ENCODE results near the gene KLF6. TPM values are rescaled to one million over a fixed set of nuclear protein-coding genes. Genes with fewer than 3 reads are reported as not detected.

Gene KLF6
- total and polyA plus RNA-seq, 5 donors from 2014 or later = 630 to 1,887 (median 680) TPM

DNA sequence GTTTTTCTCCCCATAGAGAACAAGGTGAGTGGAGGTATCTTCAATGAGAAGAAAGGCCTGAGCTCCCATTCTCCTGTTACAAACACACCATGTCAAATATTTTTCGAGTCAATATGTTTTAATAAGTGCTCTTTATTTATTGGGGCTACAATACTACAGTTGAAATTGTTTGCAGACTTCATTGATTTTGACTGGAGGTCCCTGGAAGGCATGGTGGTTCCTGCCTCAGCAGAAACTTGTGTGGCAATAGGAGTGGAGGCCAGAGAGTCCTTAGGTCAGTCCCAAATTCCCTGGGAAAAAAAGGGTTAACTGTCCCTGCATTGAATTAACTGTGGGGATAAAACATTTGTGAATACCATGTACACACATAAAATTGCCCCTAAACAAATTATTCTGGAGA lies 22.7 kb downstream of the KLF6 start:
- no peak for ATAC-seq (ENCODE audit: low read depth in 2 of 2)
- peak overlapping the region in 2 of 4 donors; percentile 33 to 77 for H3K4me3 Mint-ChIP-seq

DNA sequence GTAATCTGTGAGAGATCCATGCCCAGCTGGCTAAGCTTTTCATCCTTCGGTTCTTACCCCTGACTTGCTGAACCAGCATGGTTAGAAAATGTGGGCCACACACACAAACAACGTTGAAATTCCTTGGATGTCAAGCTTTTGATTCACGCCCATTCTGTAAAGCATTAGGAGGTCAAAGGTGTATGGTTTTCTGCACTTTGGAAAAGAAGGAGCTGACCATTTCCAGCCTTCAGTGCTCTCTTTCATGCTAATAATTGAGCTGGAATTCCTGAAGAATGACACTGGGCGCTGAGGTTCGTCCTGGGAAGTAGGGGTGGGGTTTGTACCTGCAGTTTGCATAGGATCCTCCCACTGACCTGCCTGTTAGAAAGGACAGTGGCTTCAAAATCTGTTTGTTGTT lies 23.1 kb downstream of the KLF6 start:
- ATAC-seq (ENCODE audit: low read depth in 2 of 2) = no peak
- peak overlapping the region; percentile 22 for H3K4me3 ChIP-seq (ENCODE audit: low read depth, low read length)
- Mint-ChIP-seq H3K4me1 (peaks cover 49 to 91% (median 66%) of the 10 kb centered on the region in 4 donors), H3K9me3 (peaks cover 0 to 1% (median 0%) of the 10 kb centered on the region in 7 donors), H3K27me3 (no peaks in the 10 kb centered on the region), H3K4me3 (peak overlapping the region in 1 of 4 donors; percentile 83), H3K27ac (peak overlapping the region in 2 of 3 donors; percentile 14 to 94), H3K36me3 (no peaks in the 10 kb centered on the region)
- peak overlapping the region; percentile 9 for H3K27ac ChIP-seq (ENCODE audit: insufficient read depth, low read length, poor library complexity, severe bottlenecking)
- peaks cover 84% of the 10 kb centered on the region for H3K4me1 ChIP-seq (ENCODE audit: control insufficient read depth, insufficient read depth, low read length, poor library complexity, severe bottlenecking)
- H3K36me3 ChIP-seq (ENCODE audit: control insufficient read depth, insufficient read depth, low read length) = no peaks in the 10 kb centered on the region
- H3K9me3 ChIP-seq (ENCODE audit: control insufficient read depth in 2 of 2, low read length in 2 of 2) = no peaks in the 10 kb centered on the region
- H3K27me3 ChIP-seq (ENCODE audit: control insufficient read depth, insufficient read depth, low read length) = no peaks in the 10 kb centered on the region
- no peak for DNase-seq

More for the DNA sequence above, 22.7 kb downstream of the KLF6 start:
- H3K27ac ChIP-seq (ENCODE audit: insufficient read depth, low read length, poor library complexity, severe bottlenecking) = peak overlapping the region; percentile 9
- peak overlapping the region in 1 of 3 donors; percentile 14 for H3K27ac Mint-ChIP-seq
- H3K4me1 Mint-ChIP-seq = peaks cover 45 to 89% (median 66%) of the 10 kb centered on the region in 4 donors
- H3K4me1 ChIP-seq (ENCODE audit: control insufficient read depth, insufficient read depth, low read length, poor library complexity, severe bottlenecking) = peaks cover 80% of the 10 kb centered on the region
- no peaks in the 10 kb centered on the region for H3K27me3 ChIP-seq (ENCODE audit: control insufficient read depth, insufficient read depth, low read length)
- no peaks in the 10 kb centered on the region for H3K36me3 ChIP-seq (ENCODE audit: control insufficient read depth, insufficient read depth, low read length)
- H3K9me3 Mint-ChIP-seq = peaks cover 0 to 1% (median 0%) of the 10 kb centered on the region in 7 donors
- no peak for DNase-seq
- no peaks in the 10 kb centered on the region for H3K36me3 Mint-ChIP-seq
- no peaks in the 10 kb centered on the region for H3K9me3 ChIP-seq (ENCODE audit: control insufficient read depth in 2 of 2, low read length in 2 of 2)
- H3K4me3 ChIP-seq (ENCODE audit: low read depth, low read length) = peak overlapping the region; percentile 41
- no peaks in the 10 kb centered on the region for H3K27me3 Mint-ChIP-seq

DNA sequence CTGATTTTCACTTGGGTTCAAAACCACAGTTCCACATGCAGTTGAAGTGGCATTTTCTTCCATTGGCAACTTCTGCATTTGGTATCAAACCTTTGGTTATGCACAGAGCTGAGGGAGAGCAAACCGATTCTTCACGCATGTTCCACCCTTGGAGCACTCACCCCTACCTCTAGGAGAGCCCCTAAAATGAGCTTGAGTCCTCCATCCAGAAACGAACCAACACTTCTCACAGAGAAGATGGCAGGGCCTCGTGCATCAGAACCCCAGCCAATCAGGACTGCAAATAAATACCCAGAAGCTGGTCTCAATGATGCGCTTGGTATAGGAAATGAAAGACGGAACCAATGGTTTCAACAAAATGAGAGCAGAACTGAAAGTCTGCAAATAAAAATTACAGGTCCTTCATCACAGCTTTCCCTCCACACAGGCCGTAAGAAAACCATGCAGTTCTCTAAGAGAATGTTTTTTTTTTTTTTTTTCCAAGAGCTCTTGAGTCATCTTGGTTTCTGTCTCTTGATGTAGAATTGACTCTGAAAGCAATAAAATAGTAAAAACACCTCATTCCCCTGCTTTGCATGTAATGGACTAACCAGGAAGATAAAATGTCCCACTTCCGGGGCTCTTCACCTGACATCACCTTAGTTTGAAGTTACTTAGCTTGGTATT lies 23.9 kb downstream of the KLF6 start:
- H3K9me3 ChIP-seq (ENCODE audit: control insufficient read depth in 2 of 2, low read length in 2 of 2) = no peaks in the 10 kb centered on the region
- no peaks in the 10 kb centered on the region for H3K36me3 Mint-ChIP-seq
- peak overlapping the region; percentile 62 to 96 (median 94) for H3K27ac Mint-ChIP-seq
- H3K4me1 ChIP-seq (ENCODE audit: control insufficient read depth, insufficient read depth, low read length, poor library complexity, severe bottlenecking) = peaks cover 85% of the 10 kb centered on the region
- H3K4me1 Mint-ChIP-seq = peaks cover 47 to 93% (median 66%) of the 10 kb centered on the region in 4 donors
- DNase-seq (peak in 2 of 3 donors; percentile 32 to 80), ATAC-seq (ENCODE audit: low read depth in 2 of 2) (peak; percentile 7 to 14)
- peak overlapping the region; percentile 58 for H3K27ac ChIP-seq (ENCODE audit: insufficient read depth, low read length, poor library complexity, severe bottlenecking)
- H3K36me3 ChIP-seq (ENCODE audit: control insufficient read depth, insufficient read depth, low read length) = no peaks in the 10 kb centered on the region
- peak overlapping the region; percentile 22 for H3K4me3 ChIP-seq (ENCODE audit: low read depth, low read length)
- peaks cover 0 to 1% (median 0%) of the 10 kb centered on the region in 7 donors for H3K9me3 Mint-ChIP-seq
- no peaks in the 10 kb centered on the region for H3K27me3 ChIP-seq (ENCODE audit: control insufficient read depth, insufficient read depth, low read length)
- peak overlapping the region; percentile 69 to 83 (median 74) for H3K4me3 Mint-ChIP-seq
- H3K27me3 Mint-ChIP-seq = no peaks in the 10 kb centered on the region

DNA sequence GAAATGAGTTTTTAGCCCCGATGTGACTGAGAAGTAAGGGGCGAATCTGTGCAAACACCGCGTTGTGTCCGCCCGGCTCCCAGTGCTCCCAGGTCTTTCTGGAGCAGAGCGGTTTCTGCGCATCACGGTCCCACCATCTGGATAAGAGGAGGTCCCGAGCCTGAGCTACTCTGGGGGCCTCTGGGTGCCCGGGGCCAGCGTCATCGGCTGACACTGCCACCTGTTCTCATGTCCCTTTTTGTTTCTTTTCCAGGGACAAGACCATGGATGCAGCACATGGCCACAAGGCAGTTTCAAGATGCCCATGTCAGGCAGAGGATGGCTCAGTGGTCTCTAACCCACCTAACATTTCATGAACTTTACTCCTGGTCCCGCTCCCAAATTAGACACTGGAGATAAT lies 24.9 kb downstream of the KLF6 start:
- H3K4me3 Mint-ChIP-seq = no peak overlapping the region
- ATAC-seq (ENCODE audit: low read depth in 2 of 2) (no peak), DNase-seq (no peak)
- no peaks in the 10 kb centered on the region for H3K36me3 Mint-ChIP-seq
- H3K27ac Mint-ChIP-seq = peak overlapping the region in 2 of 3 donors; percentile 88 to 96
- H3K9me3 Mint-ChIP-seq = peaks cover 0 to 1% (median 0%) of the 10 kb centered on the region in 7 donors
- no peak overlapping the region for H3K4me3 ChIP-seq (ENCODE audit: low read depth, low read length)
- H3K27me3 Mint-ChIP-seq = no peaks in the 10 kb centered on the region
- peaks cover 83% of the 10 kb centered on the region for H3K4me1 ChIP-seq (ENCODE audit: control insufficient read depth, insufficient read depth, low read length, poor library complexity, severe bottlenecking)
- no peak overlapping the region for H3K27ac ChIP-seq (ENCODE audit: insufficient read depth, low read length, poor library complexity, severe bottlenecking)
- no peaks in the 10 kb centered on the region for H3K36me3 ChIP-seq (ENCODE audit: control insufficient read depth, insufficient read depth, low read length)
- no peaks in the 10 kb centered on the region for H3K9me3 ChIP-seq (ENCODE audit: control insufficient read depth in 2 of 2, low read length in 2 of 2)
- H3K4me1 Mint-ChIP-seq = peaks cover 44 to 90% (median 68%) of the 10 kb centered on the region in 4 donors
- H3K27me3 ChIP-seq (ENCODE audit: control insufficient read depth, insufficient read depth, low read length) = no peaks in the 10 kb centered on the region

DNA sequence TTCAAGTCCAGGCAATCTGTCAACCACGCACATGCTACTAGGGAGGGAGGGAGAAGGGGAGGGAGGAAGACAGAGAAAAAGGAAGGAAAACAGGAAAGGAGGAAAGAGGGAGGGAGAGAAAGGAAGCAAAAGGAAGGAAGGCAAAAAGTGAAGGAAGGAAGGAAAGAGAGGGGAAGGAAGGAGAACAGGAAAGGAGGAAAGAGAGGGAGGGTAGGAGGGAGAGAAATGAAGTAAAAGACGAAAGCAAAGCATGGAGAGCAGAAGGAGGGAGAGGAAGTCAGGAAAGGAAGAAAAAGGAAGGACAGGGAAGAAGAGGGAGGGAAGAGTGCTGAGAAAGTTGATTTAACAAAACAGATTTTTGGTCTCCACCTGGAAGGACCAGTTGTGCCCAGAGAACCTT lies 25.6 kb downstream of the KLF6 start:
- peaks cover 37 to 86% (median 65%) of the 10 kb centered on the region in 4 donors for H3K4me1 Mint-ChIP-seq

DNA sequence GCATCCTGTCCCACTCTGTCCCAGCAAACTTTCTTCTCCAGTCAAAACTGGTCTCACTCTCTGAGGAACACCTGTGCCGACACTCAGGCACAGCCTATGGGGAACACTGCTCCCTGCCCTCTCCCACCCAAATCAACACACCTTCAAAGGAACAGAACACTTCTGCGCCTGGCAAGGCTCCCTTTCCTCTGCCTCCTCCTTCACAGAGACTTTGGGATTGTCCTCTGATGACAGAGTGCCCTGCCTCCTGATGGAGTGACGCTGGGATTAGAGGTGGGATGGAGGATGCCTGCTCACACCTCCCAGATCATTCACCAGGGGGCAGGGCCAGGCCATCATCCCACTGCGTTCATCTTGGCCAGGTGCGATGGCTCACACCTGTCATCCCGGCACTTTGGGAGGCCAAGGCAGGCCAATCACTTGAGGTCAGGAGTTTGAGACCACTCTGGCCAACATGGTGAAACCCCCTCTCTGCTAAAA lies 26.5 kb downstream of the KLF6 start:
- Histone ChIP-seq H3K27ac (ENCODE audit: insufficient read depth, low read length, poor library complexity, severe bottlenecking) (peak overlapping the region; percentile 84), H3K4me3 (ENCODE audit: low read depth, low read length) (peak overlapping the region; percentile 54), H3K9me3 (ENCODE audit: control insufficient read depth in 2 of 2, low read length in 2 of 2) (no peaks in the 10 kb centered on the region), H3K36me3 (ENCODE audit: control insufficient read depth, insufficient read depth, low read length) (no peaks in the 10 kb centered on the region), H3K4me1 (ENCODE audit: control insufficient read depth, insufficient read depth, low read length, poor library complexity, severe bottlenecking) (peaks cover 71% of the 10 kb centered on the region), H3K27me3 (ENCODE audit: control insufficient read depth, insufficient read depth, low read length) (no peaks in the 10 kb centered on the region)
- Mint-ChIP-seq H3K27me3 (no peaks in the 10 kb centered on the region), H3K9me3 (peaks cover 0 to 1% (median 0%) of the 10 kb centered on the region in 7 donors), H3K36me3 (no peaks in the 10 kb centered on the region), H3K4me3 (peak overlapping the region in 3 of 4 donors; percentile 61 to 80 (median 80)), H3K27ac (peak overlapping the region; percentile 81 to 100 (median 89)), H3K4me1 (peaks cover 32 to 78% (median 58%) of the 10 kb centered on the region in 4 donors)
- no peak for DNase-seq
- no peak for ATAC-seq (ENCODE audit: low read depth in 2 of 2)

More for the DNA sequence above, 25.6 kb downstream of the KLF6 start:
- Histone ChIP-seq H3K36me3 (ENCODE audit: control insufficient read depth, insufficient read depth, low read length) (no peaks in the 10 kb centered on the region), H3K4me3 (ENCODE audit: low read depth, low read length) (no peak overlapping the region), H3K4me1 (ENCODE audit: control insufficient read depth, insufficient read depth, low read length, poor library complexity, severe bottlenecking) (peaks cover 80% of the 10 kb centered on the region), H3K27me3 (ENCODE audit: control insufficient read depth, insufficient read depth, low read length) (no peaks in the 10 kb centered on the region), H3K9me3 (ENCODE audit: control insufficient read depth in 2 of 2, low read length in 2 of 2) (no peaks in the 10 kb centered on the region), H3K27ac (ENCODE audit: insufficient read depth, low read length, poor library complexity, severe bottlenecking) (no peak overlapping the region)
- no peak for DNase-seq
- Mint-ChIP-seq H3K9me3 (peaks cover 0 to 1% (median 0%) of the 10 kb centered on the region in 7 donors), H3K27ac (peak overlapping the region; percentile 42 to 88 (median 80)), H3K4me3 (peak overlapping the region in 1 of 4 donors; percentile 26), H3K36me3 (no peaks in the 10 kb centered on the region), H3K27me3 (no peaks in the 10 kb centered on the region)
- ATAC-seq (ENCODE audit: low read depth in 2 of 2) = no peak

DNA sequence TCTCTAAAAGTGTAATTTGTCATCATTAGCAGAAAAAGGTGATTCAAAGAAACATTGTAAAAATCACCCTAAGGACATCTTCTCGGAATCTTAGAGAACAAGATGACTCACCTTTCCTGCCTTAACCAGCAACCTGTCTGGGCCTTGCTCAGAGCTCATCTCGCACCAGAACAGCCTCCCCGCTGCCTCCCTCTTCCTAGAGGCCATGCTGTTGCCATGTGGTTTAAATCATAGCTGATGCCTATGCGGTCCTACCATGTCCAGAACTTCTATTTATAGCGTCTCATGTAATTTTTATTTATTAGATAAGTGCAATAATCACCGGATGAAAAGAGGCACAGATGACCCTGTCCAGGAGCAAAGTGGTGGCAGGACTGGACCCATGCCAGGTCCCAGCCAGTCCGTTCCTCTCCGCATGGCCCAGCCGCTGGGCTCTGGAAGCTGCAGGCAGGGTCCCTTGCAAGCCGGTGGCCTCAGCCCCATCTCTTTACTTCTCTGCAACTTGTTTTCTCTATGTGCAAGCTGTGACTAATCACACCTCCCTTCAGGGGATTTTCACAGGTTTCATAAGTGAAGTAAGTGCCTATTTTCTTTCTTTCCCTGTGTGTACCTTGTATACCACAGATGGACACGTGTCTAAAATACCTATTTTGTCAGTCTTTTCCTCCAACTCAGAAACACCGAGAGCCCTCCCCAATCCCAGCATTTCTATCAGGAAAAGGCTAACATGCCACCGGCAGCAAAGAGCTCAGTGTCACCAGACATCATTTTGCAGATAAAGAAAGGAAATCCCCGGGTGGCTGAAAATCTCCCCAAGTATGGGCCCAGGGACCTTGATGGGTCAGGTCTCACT lies 27.1 kb downstream of the KLF6 start:
- H3K4me3 ChIP-seq (ENCODE audit: low read depth, low read length) = peak overlapping the region; percentile 58
- peaks cover 65% of the 10 kb centered on the region for H3K4me1 ChIP-seq (ENCODE audit: control insufficient read depth, insufficient read depth, low read length, poor library complexity, severe bottlenecking)
- H3K9me3 ChIP-seq (ENCODE audit: control insufficient read depth in 2 of 2, low read length in 2 of 2) = no peaks in the 10 kb centered on the region
- Mint-ChIP-seq H3K27me3 (no peaks in the 10 kb centered on the region), H3K9me3 (peaks cover 0 to 1% (median 0%) of the 10 kb centered on the region in 7 donors), H3K27ac (peak overlapping the region; percentile 81 to 100 (median 89)), H3K4me3 (peak overlapping the region; percentile 61 to 80 (median 80)), H3K4me1 (peaks cover 30 to 73% (median 56%) of the 10 kb centered on the region in 4 donors), H3K36me3 (no peaks in the 10 kb centered on the region)
- H3K36me3 ChIP-seq (ENCODE audit: control insufficient read depth, insufficient read depth, low read length) = no peaks in the 10 kb centered on the region
- H3K27ac ChIP-seq (ENCODE audit: insufficient read depth, low read length, poor library complexity, severe bottlenecking) = peak overlapping the region; percentile 84
- DNase-seq (peak; percentile 27 to 93 (median 46)), ATAC-seq (ENCODE audit: low read depth in 2 of 2) (peak; percentile 80 to 84)
- H3K27me3 ChIP-seq (ENCODE audit: control insufficient read depth, insufficient read depth, low read length) = no peaks in the 10 kb centered on the region
